GM19239 (cell line): ENCODE measurements around the gene DLG2.

ENCODE experiments used
- DNase-seq: peaks from one replicate; pipeline ENCODE4 v3.0.0; 2011; ENCODE audit warnings: low spot score; ENCODE audit not compliant: insufficient read length
- FAIRE-seq: peaks from 2 replicates; lab custom pipeline; 2011; peaks lifted over from hg19 to GRCh38; lab: Jason Lieb, UNC

The DLG2 gene

GRCh38 chr11:84660257-84660977 is 966.7 kb downstream of the DLG2 start:
- DNase-seq (no peak), FAIRE-seq (no peak)

GRCh38 chr11:84655712-84656111 is 971.4 kb downstream of the DLG2 start:
- no peak for DNase-seq
- FAIRE-seq, result no peak

GRCh38 chr11:84648471-84648870 is 978.7 kb downstream of the DLG2 start:
- DNase-seq (no peak), FAIRE-seq (no peak)

- no peak for FAIRE-seq
- DNase-seq, result no peak
Observed at GRCh38 chr11:84645988-84646694, 981.0 kb downstream of the DLG2 start.

GRCh38 chr11:84642500-84642899 is 984.6 kb downstream of the DLG2 start:
- FAIRE-seq (no peak), DNase-seq (no peak)

- no peak for FAIRE-seq
- DNase-seq, result no peak
Observed at GRCh38 chr11:84634309-84634708, 992.8 kb downstream of the DLG2 start.

- no peak for FAIRE-seq
- DNase-seq, result no peak
Observed at GRCh38 chr11:84628871-84629620, 998.1 kb downstream of the DLG2 start.

- FAIRE-seq, result no peak
Observed at GRCh38 chr11:84626256-84626655, 1000.9 kb downstream of the DLG2 start.

GRCh38 chr11:84612645-84613044 is 1014.5 kb downstream of the DLG2 start:
- DNase-seq (no peak), FAIRE-seq (no peak)

More at GRCh38 chr11:84626256-84626655, 1000.9 kb downstream of the DLG2 start:
- no peak for DNase-seq

GRCh38 chr11:84608837-84609196 is 1018.3 kb downstream of the DLG2 start:
- no peak for FAIRE-seq

GRCh38 chr11:84607975-84608836 is 1018.9 kb downstream of the DLG2 start:
- no peak for FAIRE-seq

More at GRCh38 chr11:84608837-84609196, 1018.3 kb downstream of the DLG2 start:
- no peak for DNase-seq

GRCh38 chr11:84594602-84595001 is 1032.5 kb downstream of the DLG2 start:
- no peak for DNase-seq
- no peak for FAIRE-seq

More at GRCh38 chr11:84607975-84608836, 1018.9 kb downstream of the DLG2 start:
- no peak for DNase-seq

GRCh38 chr11:84590106-84590505 is 1037.0 kb downstream of the DLG2 start:
- DNase-seq (no peak), FAIRE-seq (no peak)

- FAIRE-seq (no peak), DNase-seq (no peak)
Observed at GRCh38 chr11:84588131-84588829, 1038.9 kb downstream of the DLG2 start.

GRCh38 chr11:84583106-84583505 is 1044.0 kb downstream of the DLG2 start:
- DNase-seq (no peak), FAIRE-seq (no peak)

- no peak for DNase-seq
- FAIRE-seq, result no peak
Observed at GRCh38 chr11:84581083-84581482, 1046.1 kb downstream of the DLG2 start.

GRCh38 chr11:84580428-84580827 is 1046.7 kb downstream of the DLG2 start:
- DNase-seq (no peak), FAIRE-seq (no peak)

GRCh38 chr11:84573868-84574267 is 1053.3 kb downstream of the DLG2 start:
- no peak for FAIRE-seq
- DNase-seq, result no peak

GRCh38 chr11:84566671-84567070 is 1060.5 kb downstream of the DLG2 start:
- FAIRE-seq, result no peak
- DNase-seq, result no peak

GRCh38 chr11:84564867-84565184 is 1062.3 kb downstream of the DLG2 start:
- DNase-seq (no peak), FAIRE-seq (no peak)
